Measurements from ENCODE around the gene PIP4K2A.
"Not testable (repeated sequence)": the region's sequence is repeated elsewhere in the genome, so short reads cannot be mapped to it uniquely, and the experiment has no call there.

PIP4K2A gene

DNA sequence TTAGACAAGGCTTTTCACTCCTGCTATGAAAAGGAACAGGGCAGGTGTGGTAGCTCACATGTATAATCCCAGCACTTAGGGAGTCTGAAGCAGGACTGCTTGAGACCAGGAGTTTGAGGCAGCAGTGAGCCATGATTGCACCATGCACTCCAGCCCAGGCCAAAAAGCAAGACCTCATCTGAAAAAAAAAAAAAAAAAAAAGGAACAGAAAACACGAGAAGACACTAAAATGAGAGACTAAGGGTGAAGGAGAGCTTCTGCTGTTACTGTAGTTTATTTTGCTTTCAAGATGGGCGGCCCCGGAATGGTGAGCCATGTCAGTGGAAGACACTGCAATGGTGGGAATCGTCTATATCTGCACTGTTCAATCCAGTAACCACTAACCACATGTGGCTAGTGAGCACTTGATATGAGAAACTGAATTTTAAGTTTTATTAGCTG is 9.9 kb downstream of the PIP4K2A start:
- no peak overlapping the region for H3K4me3 ChIP-seq (ENCODE audit: low read length)
- H3K36me3 ChIP-seq (ENCODE audit: control insufficient read depth, insufficient read depth, low read length) = no peaks in the 10 kb centered on the region
- peaks cover 15% of the 10 kb centered on the region for H3K4me1 ChIP-seq (ENCODE audit: control insufficient read depth, insufficient read depth, low read length)
- no peaks in the 10 kb centered on the region for H3K27me3 ChIP-seq (ENCODE audit: control insufficient read depth, insufficient read depth, low read length)
- H3K9me3 ChIP-seq (ENCODE audit: control insufficient read depth, low read length) = no peaks in the 10 kb centered on the region
- H3K9ac ChIP-seq (ENCODE audit: low read length) = no peak overlapping the region

DNA sequence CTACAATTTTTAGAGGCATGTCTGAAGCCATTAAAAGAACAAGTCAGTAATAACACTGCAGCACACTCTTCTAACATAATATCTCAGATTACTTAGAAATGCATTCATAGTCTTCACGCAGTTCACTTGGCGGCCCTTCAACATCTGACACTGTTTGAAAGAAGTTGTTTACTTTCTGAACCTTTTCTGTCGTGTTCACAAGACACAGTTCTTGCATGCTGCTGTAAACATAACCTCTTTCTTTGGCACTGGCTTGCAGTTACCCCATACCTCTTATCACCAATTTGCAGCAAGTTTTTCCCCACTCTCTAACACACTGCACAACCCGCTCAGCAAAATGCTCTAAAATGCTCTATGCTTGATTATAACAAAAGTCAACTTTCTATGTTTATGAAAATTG is 12.0 kb downstream of the PIP4K2A start:
- Histone ChIP-seq H3K36me3 (ENCODE audit: control insufficient read depth, insufficient read depth, low read length) (no peaks in the 10 kb centered on the region), H3K9me3 (ENCODE audit: control insufficient read depth, low read length) (no peaks in the 10 kb centered on the region), H3K4me3 (ENCODE audit: low read length) (no peak overlapping the region), H3K4me1 (ENCODE audit: control insufficient read depth, insufficient read depth, low read length) (peaks cover 15% of the 10 kb centered on the region), H3K9ac (ENCODE audit: low read length) (no peak overlapping the region), H3K27me3 (ENCODE audit: control insufficient read depth, insufficient read depth, low read length) (no peaks in the 10 kb centered on the region)

DNA sequence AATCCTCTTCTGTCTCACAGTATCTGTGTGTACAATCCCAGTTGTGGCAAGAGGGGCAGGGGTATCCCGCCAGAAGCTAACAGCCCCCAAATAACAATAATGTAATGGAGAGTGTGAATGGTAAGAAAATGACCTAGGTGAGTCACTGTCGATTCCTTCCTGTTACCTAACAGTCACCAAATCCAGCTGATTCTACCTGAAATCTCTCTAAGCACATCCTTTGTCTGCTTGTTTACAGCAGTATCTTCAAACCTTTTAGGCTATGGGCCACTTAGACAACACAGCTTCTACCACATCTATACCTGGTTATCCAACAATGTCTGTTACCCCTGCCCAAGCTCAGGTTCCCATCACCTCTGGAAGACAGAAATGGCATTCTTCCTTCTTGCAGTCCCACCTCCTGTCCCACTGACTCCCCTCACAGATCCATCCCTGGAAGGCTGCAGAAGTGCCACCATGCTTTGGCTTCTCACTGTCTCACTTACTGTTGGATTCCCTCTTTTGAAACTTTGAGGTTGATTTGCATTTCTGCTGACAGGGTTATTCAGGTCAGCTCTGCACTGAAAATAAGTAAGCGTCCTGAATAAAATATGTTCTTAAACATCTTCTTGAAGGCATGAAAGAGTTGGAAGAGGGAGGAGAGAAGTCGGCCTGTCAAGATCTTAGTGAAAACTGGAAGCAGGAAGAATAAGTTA is 13.1 kb downstream of the PIP4K2A start:
- Histone ChIP-seq H3K4me1 (ENCODE audit: control insufficient read depth, insufficient read depth, low read length) (peaks cover 15% of the 10 kb centered on the region), H3K4me3 (ENCODE audit: low read length) (no peak overlapping the region), H3K9ac (ENCODE audit: low read length) (no peak overlapping the region), H3K27me3 (ENCODE audit: control insufficient read depth, insufficient read depth, low read length) (no peaks in the 10 kb centered on the region), H3K9me3 (ENCODE audit: control insufficient read depth, low read length) (no peaks in the 10 kb centered on the region), H3K36me3 (ENCODE audit: control insufficient read depth, insufficient read depth, low read length) (no peaks in the 10 kb centered on the region)

- Histone ChIP-seq H3K4me1 (ENCODE audit: control insufficient read depth, insufficient read depth, low read length) (peaks cover 15% of the 10 kb centered on the region), H3K9me3 (ENCODE audit: control insufficient read depth, low read length) (no peaks in the 10 kb centered on the region), H3K36me3 (ENCODE audit: control insufficient read depth, insufficient read depth, low read length) (no peaks in the 10 kb centered on the region), H3K4me3 (ENCODE audit: low read length) (no peak overlapping the region), H3K27me3 (ENCODE audit: control insufficient read depth, insufficient read depth, low read length) (no peaks in the 10 kb centered on the region), H3K9ac (ENCODE audit: low read length) (no peak overlapping the region)
Measured at GRCh38 chr10:22700489-22700888, 13.9 kb downstream of the PIP4K2A start.

DNA sequence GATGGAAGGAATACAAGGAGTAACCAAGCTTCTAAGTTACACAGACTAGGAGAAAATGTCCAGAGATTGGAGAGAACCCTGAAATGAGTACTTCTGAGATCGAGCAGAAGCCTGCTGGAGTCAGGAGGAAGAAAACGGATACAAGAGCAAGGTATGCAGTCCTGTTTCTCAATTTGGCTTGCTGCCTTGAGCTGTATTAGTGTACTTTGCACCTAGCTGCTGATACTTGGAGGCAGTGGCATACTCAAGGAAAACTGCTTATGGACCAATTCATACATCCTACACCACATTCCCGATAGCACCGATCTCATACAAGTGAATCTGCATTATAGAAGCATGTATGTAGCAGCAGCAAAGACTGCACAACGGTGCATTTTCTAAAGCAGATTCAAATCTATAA is 14.4 kb downstream of the PIP4K2A start:
- Histone ChIP-seq H3K4me1 (ENCODE audit: control insufficient read depth, insufficient read depth, low read length) (peaks cover 15% of the 10 kb centered on the region), H3K9me3 (ENCODE audit: control insufficient read depth, low read length) (no peaks in the 10 kb centered on the region), H3K4me3 (ENCODE audit: low read length) (no peak overlapping the region), H3K27me3 (ENCODE audit: control insufficient read depth, insufficient read depth, low read length) (no peaks in the 10 kb centered on the region), H3K36me3 (ENCODE audit: control insufficient read depth, insufficient read depth, low read length) (no peaks in the 10 kb centered on the region), H3K9ac (ENCODE audit: low read length) (no peak overlapping the region)

DNA sequence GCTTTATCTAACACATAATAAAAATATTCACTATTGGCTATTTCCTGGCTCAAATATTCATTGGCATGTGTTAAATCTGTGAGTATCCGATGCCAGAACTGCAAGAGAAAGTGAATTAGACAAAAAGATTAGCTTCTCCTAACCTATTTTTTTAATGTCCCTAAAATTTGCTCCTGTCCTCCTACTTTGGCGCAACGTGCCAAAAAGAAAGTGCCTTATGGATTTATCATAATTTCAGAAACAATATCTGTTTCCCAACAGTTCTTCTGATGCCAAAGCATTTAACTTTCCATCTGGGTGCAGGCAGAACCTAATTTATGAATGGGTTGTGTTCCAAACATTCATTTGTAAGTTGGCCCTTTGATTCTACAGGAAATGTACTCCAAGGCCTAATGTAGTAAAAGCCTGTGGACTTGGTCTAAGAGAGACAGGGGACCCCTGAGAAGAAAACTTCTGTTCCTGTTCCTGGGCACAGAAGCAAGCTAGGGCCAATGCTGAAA is 15.4 kb downstream of the PIP4K2A start:
- Histone ChIP-seq H3K27me3 (ENCODE audit: control insufficient read depth, insufficient read depth, low read length) (no peaks in the 10 kb centered on the region), H3K4me3 (ENCODE audit: low read length) (no peak overlapping the region), H3K9ac (ENCODE audit: low read length) (no peak overlapping the region), H3K36me3 (ENCODE audit: control insufficient read depth, insufficient read depth, low read length) (no peaks in the 10 kb centered on the region), H3K9me3 (ENCODE audit: control insufficient read depth, low read length) (no peaks in the 10 kb centered on the region), H3K4me1 (ENCODE audit: control insufficient read depth, insufficient read depth, low read length) (peaks cover 16% of the 10 kb centered on the region)

DNA sequence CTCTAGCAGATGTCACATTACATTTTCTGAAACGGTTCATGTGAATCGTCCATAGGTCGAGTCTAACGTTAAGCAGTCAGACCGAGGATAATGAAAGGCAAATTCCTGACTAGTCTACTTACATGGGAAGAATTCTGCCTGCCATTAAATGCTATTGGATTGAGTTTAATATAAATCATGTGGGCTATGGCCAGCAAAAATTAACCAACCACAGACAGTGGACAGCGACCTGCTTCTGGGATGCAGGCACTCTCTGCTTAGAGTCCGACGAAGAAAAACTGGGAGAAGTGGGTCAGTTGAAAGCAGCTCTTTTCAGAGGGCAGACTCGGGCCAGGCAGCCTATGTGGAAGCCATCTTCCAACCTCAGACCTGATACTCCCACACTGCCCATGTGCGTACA is 16.6 kb downstream of the PIP4K2A start:
- H3K27me3 ChIP-seq (ENCODE audit: control insufficient read depth, insufficient read depth, low read length) = no peaks in the 10 kb centered on the region
- peaks cover 20% of the 10 kb centered on the region for H3K4me1 ChIP-seq (ENCODE audit: control insufficient read depth, insufficient read depth, low read length)
- H3K9me3 ChIP-seq (ENCODE audit: control insufficient read depth, low read length) = no peaks in the 10 kb centered on the region
- no peaks in the 10 kb centered on the region for H3K36me3 ChIP-seq (ENCODE audit: control insufficient read depth, insufficient read depth, low read length)
- H3K9ac ChIP-seq (ENCODE audit: low read length) = no peak overlapping the region
- no peak overlapping the region for H3K4me3 ChIP-seq (ENCODE audit: low read length)

DNA sequence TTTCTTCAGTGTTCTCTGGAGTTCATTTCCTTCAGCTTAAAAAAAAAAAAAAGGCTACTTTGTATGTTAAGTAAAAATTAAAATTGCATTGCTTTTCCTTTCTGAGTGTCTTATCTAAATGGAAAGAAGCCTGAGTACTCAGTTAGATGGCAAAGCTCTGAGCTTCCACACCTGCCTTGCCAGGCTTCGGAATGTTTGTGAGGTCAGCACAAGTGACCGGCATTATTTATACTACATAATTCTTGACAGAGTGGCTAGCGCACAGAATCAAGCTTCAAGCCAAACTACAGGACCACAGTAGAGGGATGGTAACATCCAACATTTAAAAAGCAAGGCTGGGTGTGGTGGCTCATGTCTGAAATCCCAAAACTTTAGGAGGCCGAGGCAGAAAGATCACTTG is 17.3 kb downstream of the PIP4K2A start:
- H3K9me3 ChIP-seq (ENCODE audit: control insufficient read depth, low read length) = no peaks in the 10 kb centered on the region
- H3K36me3 ChIP-seq (ENCODE audit: control insufficient read depth, insufficient read depth, low read length) = no peaks in the 10 kb centered on the region
- no peak overlapping the region for H3K4me3 ChIP-seq (ENCODE audit: low read length)
- no peaks in the 10 kb centered on the region for H3K27me3 ChIP-seq (ENCODE audit: control insufficient read depth, insufficient read depth, low read length)
- H3K9ac ChIP-seq (ENCODE audit: low read length) = no peak overlapping the region
- peaks cover 14% of the 10 kb centered on the region for H3K4me1 ChIP-seq (ENCODE audit: control insufficient read depth, insufficient read depth, low read length)

- Histone ChIP-seq H3K27me3 (ENCODE audit: control insufficient read depth, insufficient read depth, low read length) (no peaks in the 10 kb centered on the region), H3K4me1 (ENCODE audit: control insufficient read depth, insufficient read depth, low read length) (peaks cover 10% of the 10 kb centered on the region), H3K9me3 (ENCODE audit: control insufficient read depth, low read length) (no peaks in the 10 kb centered on the region), H3K36me3 (ENCODE audit: control insufficient read depth, insufficient read depth, low read length) (no peaks in the 10 kb centered on the region), H3K9ac (ENCODE audit: low read length) (no peak overlapping the region), H3K4me3 (ENCODE audit: low read length) (no peak overlapping the region)
Measured at GRCh38 chr10:22693860-22694259, 20.5 kb downstream of the PIP4K2A start.

DNA sequence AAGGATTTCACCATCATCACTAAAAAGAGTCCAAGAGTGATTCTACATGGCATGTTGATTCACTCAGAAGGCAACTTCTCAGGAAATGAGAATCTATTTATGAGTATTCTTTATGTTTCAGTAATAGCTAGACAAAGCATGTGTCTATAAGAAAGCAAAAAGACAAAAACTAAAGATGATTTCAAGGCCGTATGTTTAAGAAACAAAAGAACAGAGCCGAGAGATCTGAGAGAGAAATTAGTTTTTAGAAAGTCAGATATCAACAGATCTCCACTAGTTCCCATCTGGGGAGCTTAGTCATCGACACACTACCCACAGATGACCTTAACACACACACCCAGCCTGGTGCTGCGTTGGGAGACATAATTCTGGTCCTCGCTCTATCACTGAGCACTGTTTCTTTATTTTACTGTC is 21.0 kb downstream of the PIP4K2A start:
- no peaks in the 10 kb centered on the region for H3K36me3 ChIP-seq (ENCODE audit: control insufficient read depth, insufficient read depth, low read length)
- H3K4me1 ChIP-seq (ENCODE audit: control insufficient read depth, insufficient read depth, low read length) = peaks cover 10% of the 10 kb centered on the region
- H3K27me3 ChIP-seq (ENCODE audit: control insufficient read depth, insufficient read depth, low read length) = no peaks in the 10 kb centered on the region
- H3K9ac ChIP-seq (ENCODE audit: low read length) = no peak overlapping the region
- H3K9me3 ChIP-seq (ENCODE audit: control insufficient read depth, low read length) = no peaks in the 10 kb centered on the region
- H3K4me3 ChIP-seq (ENCODE audit: low read length) = no peak overlapping the region

DNA sequence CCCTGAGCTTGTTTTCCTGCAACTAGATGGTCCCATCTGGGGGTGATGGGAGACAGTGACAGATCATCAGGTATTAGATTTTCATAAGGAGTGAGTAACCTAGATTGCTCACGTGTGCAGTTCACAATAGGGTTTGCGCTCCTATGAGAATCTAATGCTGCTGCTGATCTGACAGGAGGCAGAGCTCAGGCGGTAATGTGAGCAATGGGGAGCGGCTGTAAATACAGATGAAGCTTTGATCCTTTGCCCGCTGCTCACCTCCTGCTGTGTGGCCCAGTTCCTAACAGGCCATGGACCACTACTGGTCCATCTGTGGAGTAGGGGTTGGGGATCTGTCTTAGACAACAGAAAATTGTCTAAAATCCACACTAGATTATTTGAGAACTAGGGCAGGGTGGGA is 22.3 kb downstream of the PIP4K2A start:
- not testable (repeated sequence) for H3K36me3 ChIP-seq (ENCODE audit: control insufficient read depth, insufficient read depth, low read length); H3K9ac ChIP-seq (ENCODE audit: low read length); H3K27me3 ChIP-seq (ENCODE audit: control insufficient read depth, insufficient read depth, low read length); H3K9me3 ChIP-seq (ENCODE audit: control insufficient read depth, low read length); H3K4me3 ChIP-seq (ENCODE audit: low read length)
- peaks cover 10% of the 10 kb centered on the region for H3K4me1 ChIP-seq (ENCODE audit: control insufficient read depth, insufficient read depth, low read length)

DNA sequence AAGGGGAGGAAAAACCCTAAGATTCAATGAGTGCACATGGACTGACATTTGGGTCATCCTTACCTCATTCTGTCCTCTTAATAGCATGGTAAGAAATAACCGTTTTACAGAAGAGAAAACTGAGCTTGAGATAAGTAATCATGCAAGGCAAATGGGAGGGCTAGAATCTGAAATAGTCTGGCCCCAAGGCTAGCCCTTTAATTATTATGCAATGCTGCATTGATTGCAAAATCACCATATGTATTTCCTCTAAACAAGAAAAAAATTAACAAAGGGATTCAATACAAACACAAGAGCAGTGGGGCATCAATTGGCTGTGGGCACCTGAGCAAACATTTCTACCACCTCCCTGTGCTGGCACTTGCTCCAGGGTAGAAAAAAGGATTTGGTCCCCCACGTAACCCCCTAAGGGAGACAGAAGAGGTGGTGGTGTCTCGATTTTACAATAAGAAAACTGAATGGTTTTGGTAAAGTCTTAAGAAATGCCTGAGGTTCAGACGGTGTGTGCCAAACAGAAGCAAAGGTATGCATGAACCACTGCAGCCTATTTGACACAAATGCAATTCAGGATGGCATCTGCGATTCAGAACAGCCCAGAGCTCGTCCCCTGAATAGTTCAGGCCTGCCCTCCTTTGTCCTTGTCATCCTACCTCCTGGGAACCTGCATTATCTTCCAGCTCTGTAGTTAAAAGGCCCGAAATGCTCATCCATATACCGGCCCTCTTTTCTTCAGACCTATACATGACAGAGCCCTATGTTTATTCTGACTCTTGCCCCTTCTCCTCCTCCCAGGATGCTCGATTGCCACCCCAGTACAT is 23.6 kb downstream of the PIP4K2A start:
- H3K27me3 ChIP-seq (ENCODE audit: control insufficient read depth, insufficient read depth, low read length) = no peaks in the 10 kb centered on the region
- H3K4me3 ChIP-seq (ENCODE audit: low read length) = no peak overlapping the region
- peaks cover 11% of the 10 kb centered on the region for H3K4me1 ChIP-seq (ENCODE audit: control insufficient read depth, insufficient read depth, low read length)
- H3K9me3 ChIP-seq (ENCODE audit: control insufficient read depth, low read length) = no peaks in the 10 kb centered on the region
- no peak overlapping the region for H3K9ac ChIP-seq (ENCODE audit: low read length)
- H3K36me3 ChIP-seq (ENCODE audit: control insufficient read depth, insufficient read depth, low read length) = no peaks in the 10 kb centered on the region

Data from mucosa of stomach (tissue), 1 donor.